ENCODE measurements around the gene STK24. TPM values are rescaled to one million over a fixed set of nuclear protein-coding genes. Genes with fewer than 3 reads are reported as not detected.

STK24 gene
- total and polyA plus RNA-seq, 10 of the 15 experiments (the other 5 are each of a cell fraction or from before 2014, with no cell fraction given), result 7.5 to 115 (median 52.9) TPM

DNA sequence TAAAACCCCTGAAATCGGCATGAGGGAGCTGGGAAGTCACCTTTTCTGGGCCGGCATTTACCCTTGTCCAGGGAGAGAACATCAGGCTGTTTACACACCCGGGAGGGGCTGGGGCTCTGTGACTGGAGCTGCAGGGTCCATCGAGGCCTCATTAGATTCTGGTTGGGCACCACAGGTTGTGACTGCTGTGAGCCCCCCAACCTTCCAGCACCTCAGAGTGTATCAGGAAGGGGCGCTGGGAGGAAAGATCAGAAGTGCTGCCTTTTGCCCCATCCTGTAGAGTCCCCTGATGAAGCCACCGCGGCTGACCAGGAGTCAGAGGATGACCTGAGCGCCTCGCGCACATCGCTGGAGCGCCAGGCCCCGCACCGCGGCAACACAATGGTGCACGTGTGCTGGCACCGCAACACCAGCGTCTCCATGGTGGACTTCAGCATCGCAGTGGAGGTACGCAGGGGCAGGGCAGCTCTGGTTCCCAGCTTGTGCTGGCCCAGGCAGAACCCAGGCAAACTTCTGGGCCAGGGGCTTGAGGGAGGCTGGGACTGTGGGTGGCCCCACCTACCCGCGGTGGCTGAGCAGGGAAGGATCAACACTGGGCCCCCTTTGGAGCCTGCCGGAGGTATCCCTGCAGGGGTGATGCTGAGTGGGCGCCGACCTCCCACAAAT lies 136.4 kb downstream of the STK24 start:
- H3K36me3 ChIP-seq (ENCODE audit: control insufficient read depth in 2 of 2, insufficient read depth in 2 of 2, low read length in 1 of 2), result no peaks in the 10 kb centered on the region
- ChIA-PET POLR2A (interaction anchor here (0.6 kb wide), 1 partner anchor 1484 kb away, joined by 3 read pairs; no protein-coding TSS in a partner anchor), SMC1A (ENCODE audit: uncharacterized antibody, unreplicated experiment) (interaction anchor here (1.0 to 2.0 kb wide), 2 partner anchors 213 to 584 kb away, joined by 3 to 5 read pairs; no protein-coding TSS in a partner anchor), CTCF (interaction anchor here (0.6 to 9.1 kb wide), 3 partner anchors 213 to 583 kb away, joined by 3 to 135 read pairs (median 3); no protein-coding TSS in a partner anchor), RAD21 (ENCODE audit: unreplicated experiment) (no interaction called here)
- no peak overlapping the region for H2AFZ ChIP-seq (ENCODE audit: control insufficient read depth, low read depth, low read length)
- FAIRE-seq (no peak), DNase-seq (ENCODE audit: low read depth, low spot score) (no peak), ATAC-seq (no peak)
- 83% methylated on average over 25 of the region's 25 CpGs for WGBS (ENCODE audit: insufficient coverage, insufficient replicate concordance, low lambda C conversion rate, missing lambda C conversion rate)
- no peaks in the 10 kb centered on the region for H3K27me3 ChIP-seq (replicated peaks in 1 of 2; ENCODE audit: control insufficient read depth in 2 of 2, insufficient read depth in 2 of 2, low read length in 1 of 2)
- no peak overlapping the region for H3K4me2 ChIP-seq (ENCODE audit: control insufficient read depth, insufficient read depth)
- peaks cover under 1% of the 10 kb centered on the region for H3K4me1 ChIP-seq (ENCODE audit: control insufficient read depth, insufficient read depth, low read length)
- H4K20me1 ChIP-seq (ENCODE audit: control insufficient read depth, insufficient read depth), result no peaks in the 10 kb centered on the region
- H3K4me3 ChIP-seq, result no peak overlapping the region
- H3K9me3 ChIP-seq (replicated peaks; ENCODE audit: control insufficient read depth, insufficient read depth, low read length), result no peaks in the 10 kb centered on the region
- no peak overlapping the region for H3K27ac ChIP-seq (ENCODE audit: control insufficient read depth, insufficient read depth)
- in situ Hi-C loops (cut with MboI), result loop anchor here (10.0 kb wide), 2 partner anchors 404 to 586 kb away; no protein-coding TSS in a partner anchor
- no peaks in the 10 kb centered on the region for H3K79me2 ChIP-seq (ENCODE audit: control insufficient read depth, insufficient read depth, low read length)
- intact Hi-C loops (cut with micrococcal nuclease; ENCODE audit: unreplicated experiment), result no loop called here
- H3K9ac ChIP-seq (ENCODE audit: control insufficient read depth, insufficient read depth, low read length), result no peak overlapping the region
- TF ChIP-seq SREBF2 (IDR thresholded peaks at IDR 0.05; ENCODE audit: low read length), result no peak
- TF ChIP-seq CBX5 (IDR thresholded peaks at IDR 0.05; ENCODE audit: low read depth), result no peak
- TF ChIP-seq MYB (IDR thresholded peaks at IDR 0.05; ENCODE audit: borderline replicate concordance, low read depth, low read length), result no peak
- TF ChIP-seq, protein P1, sequence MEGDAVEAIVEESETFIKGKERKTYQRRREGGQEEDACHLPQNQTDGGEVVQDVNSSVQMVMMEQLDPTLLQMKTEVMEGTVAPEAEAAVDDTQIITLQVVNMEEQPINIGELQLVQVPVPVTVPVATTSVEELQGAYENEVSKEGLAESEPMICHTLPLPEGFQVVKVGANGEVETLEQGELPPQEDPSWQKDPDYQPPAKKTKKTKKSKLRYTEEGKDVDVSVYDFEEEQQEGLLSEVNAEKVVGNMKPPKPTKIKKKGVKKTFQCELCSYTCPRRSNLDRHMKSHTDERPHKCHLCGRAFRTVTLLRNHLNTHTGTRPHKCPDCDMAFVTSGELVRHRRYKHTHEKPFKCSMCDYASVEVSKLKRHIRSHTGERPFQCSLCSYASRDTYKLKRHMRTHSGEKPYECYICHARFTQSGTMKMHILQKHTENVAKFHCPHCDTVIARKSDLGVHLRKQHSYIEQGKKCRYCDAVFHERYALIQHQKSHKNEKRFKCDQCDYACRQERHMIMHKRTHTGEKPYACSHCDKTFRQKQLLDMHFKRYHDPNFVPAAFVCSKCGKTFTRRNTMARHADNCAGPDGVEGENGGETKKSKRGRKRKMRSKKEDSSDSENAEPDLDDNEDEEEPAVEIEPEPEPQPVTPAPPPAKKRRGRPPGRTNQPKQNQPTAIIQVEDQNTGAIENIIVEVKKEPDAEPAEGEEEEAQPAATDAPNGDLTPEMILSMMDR (IDR thresholded peaks at IDR 0.05 in 2 of 3, conservative IDR thresholded peaks at IDR 0.05 in 1 of 3; ENCODE audit: control insufficient read depth in 2 of 3, extremely low read depth in 1 of 3, insufficient read depth in 1 of 3, low read depth in 3 of 3, low read length in 3 of 3), result no peak
- no peak for TF ChIP-seq ZBED1 (IDR thresholded peaks at IDR 0.05; ENCODE audit: borderline replicate concordance)
- no peak for TF ChIP-seq TBL1XR1 (IDR thresholded peaks at IDR 0.05; ENCODE audit: low read depth, low read length)
- TF ChIP-seq SRF (IDR thresholded peaks at IDR 0.05; ENCODE audit: low read depth in 2 of 2, low read length in 2 of 2), result no peak
- BruUV-seq (replicated peaks), result no TSS peak
